Measurements from ENCODE around the gene RASGRP3.

DNA sequence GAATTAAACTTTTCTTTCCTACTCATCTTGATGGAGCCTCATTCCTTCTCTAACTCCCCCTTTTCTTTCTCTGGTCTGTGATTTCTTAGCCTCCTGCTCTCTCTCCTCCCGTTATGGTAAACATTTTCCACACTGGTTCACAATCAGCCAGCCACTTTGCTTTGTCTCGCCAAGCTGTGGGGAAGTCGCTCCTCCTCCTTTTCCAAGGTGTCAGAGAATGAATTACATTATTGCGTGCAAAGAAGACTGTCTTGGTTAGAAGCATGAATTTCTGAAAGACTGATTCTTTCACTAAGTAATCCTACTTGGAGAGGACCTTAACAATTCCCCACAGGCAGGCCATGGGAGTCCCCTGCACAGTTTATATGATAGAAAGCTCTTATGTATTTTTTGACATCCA is 46.1 kb downstream of the RASGRP3 start:
- TF ChIP-seq, protein P1, sequence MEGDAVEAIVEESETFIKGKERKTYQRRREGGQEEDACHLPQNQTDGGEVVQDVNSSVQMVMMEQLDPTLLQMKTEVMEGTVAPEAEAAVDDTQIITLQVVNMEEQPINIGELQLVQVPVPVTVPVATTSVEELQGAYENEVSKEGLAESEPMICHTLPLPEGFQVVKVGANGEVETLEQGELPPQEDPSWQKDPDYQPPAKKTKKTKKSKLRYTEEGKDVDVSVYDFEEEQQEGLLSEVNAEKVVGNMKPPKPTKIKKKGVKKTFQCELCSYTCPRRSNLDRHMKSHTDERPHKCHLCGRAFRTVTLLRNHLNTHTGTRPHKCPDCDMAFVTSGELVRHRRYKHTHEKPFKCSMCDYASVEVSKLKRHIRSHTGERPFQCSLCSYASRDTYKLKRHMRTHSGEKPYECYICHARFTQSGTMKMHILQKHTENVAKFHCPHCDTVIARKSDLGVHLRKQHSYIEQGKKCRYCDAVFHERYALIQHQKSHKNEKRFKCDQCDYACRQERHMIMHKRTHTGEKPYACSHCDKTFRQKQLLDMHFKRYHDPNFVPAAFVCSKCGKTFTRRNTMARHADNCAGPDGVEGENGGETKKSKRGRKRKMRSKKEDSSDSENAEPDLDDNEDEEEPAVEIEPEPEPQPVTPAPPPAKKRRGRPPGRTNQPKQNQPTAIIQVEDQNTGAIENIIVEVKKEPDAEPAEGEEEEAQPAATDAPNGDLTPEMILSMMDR (IDR thresholded peaks at IDR 0.05): no peak
- TF ChIP-seq POLR2A (IDR thresholded peaks at IDR 0.05): no peak
